CD8-positive, alpha-beta memory T cell (primary cell): Measurements from ENCODE around the gene DHRS4L2. TPM values are rescaled to one million over a fixed set of nuclear protein-coding genes. Genes with fewer than 3 reads are reported as not detected.
"Not testable (repeated sequence)": the region's sequence is repeated elsewhere in the genome, so short reads cannot be mapped to it uniquely, and the experiment has no call there.

Experiments
- CTCF ChIA-PET: fragments of 350-600 bp; sonication (Branson Sonifier 250); formaldehyde crosslinking; loops from one replicate; lab custom pipeline; 2021; ENCODE audit warnings: antibody characterized with exemption; lab: Charles Lee
- POLR2A ChIA-PET: fragments of 350-600 bp; sonication (Branson Sonifier 250); formaldehyde crosslinking; loops from one replicate; lab custom pipeline; 2021; ENCODE audit warnings: antibody characterized with exemption; lab: Charles Lee
- DNase-seq, 5 donors: peaks; one replicate each; pipeline versions ENCODE4 v3.0.0 to v3.0.0-alpha.2; 2020 to 2022; ENCODE audit warnings: mixed read lengths in 1 of 5
- H3K27ac ChIP-seq: one replicate; pipeline ENCODE4 v1.7.0; 2013; ENCODE audit warnings: low read depth, mild to moderate bottlenecking, low read length, moderate library complexity
- H3K27me3 ChIP-seq: 2 replicates; pipeline ENCODE4 v1.7.0; 2013; ENCODE audit warnings: low read length, mild to moderate bottlenecking; ENCODE audit not compliant: insufficient read depth, poor library complexity, severe bottlenecking
- H3K36me3 ChIP-seq: 2 replicates; pipeline ENCODE4 v1.7.0; 2013; ENCODE audit warnings: mild to moderate bottlenecking, low read length, moderate library complexity; ENCODE audit not compliant: insufficient read depth
- H3K4me1 ChIP-seq: 2 replicates; pipeline ENCODE4 v1.7.0; 2013; ENCODE audit warnings: mild to moderate bottlenecking, low read length, moderate library complexity; ENCODE audit not compliant: insufficient read depth
- H3K4me3 ChIP-seq: 2 replicates; pipeline ENCODE4 v1.7.0; 2013; ENCODE audit warnings: mild to moderate bottlenecking, low read length
- H3K9me3 ChIP-seq: 2 replicates; pipeline ENCODE4 v1.7.0; 2013; ENCODE audit warnings: mild to moderate bottlenecking, low read length
- H3K27ac Mint-ChIP-seq, 8 donors: one replicate each; pipeline ENCODE4 v1.8.0; 2020 to 2021; ENCODE audit warnings: mixed read lengths in 8 of 8, mild to moderate bottlenecking in 6 of 8, inconsistent platforms in 3 of 8, moderate library complexity in 3 of 8
- H3K27me3 Mint-ChIP-seq, 2 donors: one replicate each; pipeline ENCODE4 v1.8.0; 2020 to 2021; ENCODE audit warnings: mixed read lengths in 2 of 2, mild to moderate bottlenecking in 1 of 2, moderate library complexity in 1 of 2
- H3K36me3 Mint-ChIP-seq, 3 donors: one replicate each; pipeline ENCODE4 v1.8.0; 2020 to 2021; ENCODE audit warnings: mixed read lengths in 3 of 3, inconsistent platforms in 1 of 3, mild to moderate bottlenecking in 1 of 3
- H3K4me1 Mint-ChIP-seq, 3 donors: one replicate each; pipeline ENCODE4 v1.8.0; 2020 to 2021; ENCODE audit warnings: mixed read lengths in 3 of 3, inconsistent platforms in 1 of 3, mild to moderate bottlenecking in 1 of 3
- H3K4me3 Mint-ChIP-seq, 7 donors: one replicate each; pipeline ENCODE4 v1.8.0; 2020 to 2021; ENCODE audit warnings: mixed read lengths in 7 of 7, mild to moderate bottlenecking in 6 of 7, moderate library complexity in 4 of 7, inconsistent platforms in 2 of 7
- H3K9me3 Mint-ChIP-seq, 5 donors: one replicate each; pipeline ENCODE4 v1.8.0; 2020 to 2022; ENCODE audit warnings: mixed read lengths in 5 of 5, mild to moderate bottlenecking in 3 of 5, moderate library complexity in 2 of 5, inconsistent platforms in 1 of 5
- polyA plus RNA-seq: library from polyadenylated mRNA; unstranded; fragments of 300-500 nt; fragmentation: Illumina TruSeq; gene quantifications from one replicate; pipeline ENCODE4 v1.2.3, GENCODE V29; 2021
- total RNA-seq, 2 experiments: library from RNA; stranded (reverse); gene quantifications; one replicate each; pipeline ENCODE4 v1.2.3, GENCODE V29; 2021

Gene DHRS4L2
- total RNA-seq (10 to 100 TPM; 21.1 to 23.4 TPM), polyA plus RNA-seq (18.4 TPM)

DNA sequence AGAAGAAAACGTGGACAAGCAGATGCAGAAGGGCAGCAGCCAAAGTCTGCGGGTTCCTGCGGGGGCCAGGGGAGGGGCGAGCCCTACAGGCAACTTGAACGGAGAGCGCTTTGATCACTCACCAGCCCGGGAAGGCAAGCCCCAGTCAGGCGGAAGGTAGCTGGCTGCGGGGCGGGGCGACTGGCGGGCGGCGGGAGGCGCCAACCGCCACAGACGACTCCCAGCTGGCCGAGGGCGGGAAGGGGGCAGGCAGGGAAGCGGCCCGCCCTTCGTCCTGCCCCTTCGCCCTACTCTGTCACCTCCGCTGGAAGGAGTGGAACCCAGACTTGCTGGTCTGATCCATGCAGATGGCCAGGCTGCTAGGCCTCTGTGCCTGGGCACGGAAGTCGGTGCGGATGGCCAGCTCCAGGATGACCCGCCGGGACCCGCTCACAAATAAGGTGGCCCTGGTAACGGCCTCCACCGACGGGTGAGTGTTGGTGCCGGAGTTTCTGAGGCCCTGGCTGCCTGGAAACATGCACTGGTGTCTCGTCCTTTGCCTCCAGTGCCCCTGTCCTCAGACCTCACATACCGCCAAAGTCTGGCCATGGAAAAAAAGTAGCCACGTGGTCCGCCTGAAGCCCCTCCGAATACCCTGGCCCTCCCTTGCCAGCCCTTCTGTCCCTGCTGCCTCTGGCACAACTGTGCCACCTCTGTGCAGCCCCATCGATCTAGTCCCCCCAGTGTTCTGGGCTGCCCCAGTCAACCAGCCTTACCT is at the start of gene DHRS4L2:
Gene DHRS4L2 (plus strand): TSS at position 323 of the 757 bp plus-strand sequence. CDS start 19 bp downstream, at position 342.
- POLR2A ChIA-PET, result interaction anchor here (1.4 kb wide), 1 partner anchor 152 kb away, joined by 3 read pairs; the partner anchor contains the start of gene EMC9

DNA sequence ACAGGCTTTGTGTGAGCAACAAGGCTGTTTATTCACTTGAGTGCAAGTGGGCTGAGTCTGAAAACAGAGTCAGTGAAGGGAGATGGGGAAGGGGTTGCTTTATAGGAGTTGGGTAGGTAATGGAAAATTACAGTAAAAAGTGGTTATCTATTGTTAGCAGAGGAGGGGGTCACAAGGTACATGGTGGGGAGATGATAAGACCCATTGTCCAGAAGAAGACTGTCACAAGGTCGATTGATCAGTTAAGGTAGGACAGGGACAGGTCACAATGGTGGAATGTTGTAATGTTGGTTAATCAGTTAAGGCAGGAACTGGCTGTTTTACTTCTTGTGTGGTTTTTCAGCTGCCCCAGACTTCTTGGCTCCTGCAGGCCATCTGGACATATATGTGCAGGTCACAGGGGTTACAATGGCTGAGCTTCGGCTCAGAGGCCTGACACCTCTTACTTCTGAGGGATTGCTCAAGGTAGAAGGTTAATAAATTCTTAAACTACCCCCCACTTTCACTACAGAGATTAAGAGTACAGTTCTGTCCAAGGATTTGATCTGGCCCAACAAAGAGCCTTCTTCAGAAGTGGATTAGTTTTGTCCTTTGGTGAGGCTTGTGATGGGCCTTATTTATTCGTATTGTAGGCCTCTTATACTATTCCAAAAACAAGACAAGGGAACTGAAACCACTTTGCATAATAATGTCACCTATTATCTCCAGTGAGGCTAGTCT is 49.0 kb upstream of the DHRS4L2 start:
- Histone ChIP-seq H3K4me1 (no peaks in the 10 kb centered on the region), H3K27me3 (no peaks in the 10 kb centered on the region), H3K36me3 (no peaks in the 10 kb centered on the region), H3K27ac (no peak overlapping the region), H3K4me3 (no peak overlapping the region), H3K9me3 (no peaks in the 10 kb centered on the region)
- Mint-ChIP-seq H3K4me1 (peaks cover 0 to 5% (median 0%) of the 10 kb centered on the region in 3 donors), H3K4me3 (no peak overlapping the region), H3K27me3 (peaks cover 0 to 4% of the 10 kb centered on the region in 2 donors), H3K27ac (peak overlapping the region in 1 of 8 donors; percentile 51), H3K36me3 (peaks cover 0 to 26% (median 11%) of the 10 kb centered on the region in 3 donors), H3K9me3 (no peaks in the 10 kb centered on the region)
- POLR2A ChIA-PET, result no interaction called here
- no peak for DNase-seq
- CTCF ChIA-PET, result no interaction called here

More for the DNA sequence above, at the start of gene DHRS4L2:
- Mint-ChIP-seq H3K4me1 (peaks cover 15 to 22% (median 19%) of the 10 kb centered on the region in 3 donors), H3K4me3 (peak within 1 kb of the TSS; percentile 79 to 90 (median 85)), H3K27ac (peak within 1 kb of the TSS; percentile 4 to 98 (median 88))
- peak; percentile 56 to 75 (median 65) for DNase-seq
- H3K4me1 ChIP-seq, H3K36me3 ChIP-seq, H3K9me3 ChIP-seq, H3K27me3 Mint-ChIP-seq, H3K36me3 Mint-ChIP-seq, H3K27me3 ChIP-seq, H3K27ac ChIP-seq, H3K9me3 Mint-ChIP-seq: not testable (repeated sequence)
- peak within 1 kb of the TSS; percentile 50 for H3K4me3 ChIP-seq
- CTCF ChIA-PET, result interaction anchor here (1.3 to 1.9 kb wide), 3 partner anchors 70 to 120 kb away, joined by 3 to 7 read pairs (median 4); no protein-coding TSS in a partner anchor

DNA sequence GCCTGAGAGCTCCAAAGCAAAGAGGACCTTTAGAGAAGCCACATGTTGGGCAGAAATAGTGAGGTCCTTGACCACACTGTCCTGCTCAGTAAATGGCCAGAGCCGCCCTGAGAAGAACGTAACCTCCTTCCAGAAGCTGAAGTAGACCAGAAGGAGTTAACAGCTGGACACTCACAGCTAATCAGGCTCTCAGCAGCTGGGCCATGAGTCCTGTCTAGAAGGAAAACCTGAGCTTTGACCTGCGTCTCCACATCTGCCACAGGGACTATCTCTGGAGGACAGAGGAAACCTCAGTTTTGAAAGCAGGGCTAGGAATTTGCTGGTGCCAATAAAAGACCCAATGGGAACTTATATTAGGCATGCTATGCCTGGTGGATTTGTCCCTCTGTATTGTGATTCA is 47.5 kb upstream of the DHRS4L2 start:
- no peak overlapping the region for H3K27ac Mint-ChIP-seq
- H3K9me3 Mint-ChIP-seq, result no peaks in the 10 kb centered on the region
- ChIA-PET CTCF (interaction anchor here (1.2 kb wide), 1 partner anchor 352 kb away, joined by 3 read pairs; no protein-coding TSS in a partner anchor), POLR2A (no interaction called here)
- DNase-seq, result no peak
- Histone ChIP-seq H3K4me1 (no peaks in the 10 kb centered on the region), H3K36me3 (no peaks in the 10 kb centered on the region), H3K4me3 (no peak overlapping the region), H3K27me3 (no peaks in the 10 kb centered on the region), H3K27ac (no peak overlapping the region), H3K9me3 (no peaks in the 10 kb centered on the region)
- H3K4me3 Mint-ChIP-seq, result no peak overlapping the region
- peaks cover 0 to 12% (median 9%) of the 10 kb centered on the region in 3 donors for H3K4me1 Mint-ChIP-seq
- H3K36me3 Mint-ChIP-seq, result peaks cover 0 to 26% (median 11%) of the 10 kb centered on the region in 3 donors
- peaks cover 0 to 2% of the 10 kb centered on the region in 2 donors for H3K27me3 Mint-ChIP-seq

DNA sequence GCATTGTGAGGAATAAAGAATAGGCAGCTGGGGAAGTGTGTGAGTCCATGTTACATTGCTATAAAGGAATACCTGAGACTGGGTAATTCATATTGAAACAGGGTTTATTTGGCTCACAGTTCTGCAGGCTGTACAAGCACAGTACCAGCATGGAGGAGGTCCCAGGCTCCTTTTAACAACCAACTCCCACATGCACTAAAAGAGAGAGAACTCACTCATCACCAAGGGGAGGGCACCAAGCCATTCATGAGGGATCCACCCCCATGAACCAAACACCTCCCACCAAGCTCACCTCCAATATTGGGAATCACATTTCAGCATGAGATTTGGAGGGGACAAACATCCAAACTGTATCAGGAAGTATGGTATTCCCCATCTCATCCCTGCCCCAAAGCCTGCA is 47.1 kb upstream of the DHRS4L2 start:
- no peak for DNase-seq
- Mint-ChIP-seq H3K27ac (no peak overlapping the region), H3K36me3 (peaks cover 0 to 26% (median 11%) of the 10 kb centered on the region in 3 donors), H3K4me1 (peaks cover 0 to 16% (median 13%) of the 10 kb centered on the region in 3 donors), H3K27me3 (peaks cover 0 to 2% of the 10 kb centered on the region in 2 donors), H3K9me3 (no peaks in the 10 kb centered on the region), H3K4me3 (no peak overlapping the region)
- POLR2A ChIA-PET, result no interaction called here
- Histone ChIP-seq H3K4me1 (no peaks in the 10 kb centered on the region), H3K27me3 (no peaks in the 10 kb centered on the region), H3K4me3 (no peak overlapping the region), H3K36me3 (no peaks in the 10 kb centered on the region), H3K27ac (no peak overlapping the region), H3K9me3 (no peaks in the 10 kb centered on the region)
- CTCF ChIA-PET, result interaction anchor here (1.2 kb wide), 1 partner anchor 353 kb away, joined by 3 read pairs; no protein-coding TSS in a partner anchor

DNA sequence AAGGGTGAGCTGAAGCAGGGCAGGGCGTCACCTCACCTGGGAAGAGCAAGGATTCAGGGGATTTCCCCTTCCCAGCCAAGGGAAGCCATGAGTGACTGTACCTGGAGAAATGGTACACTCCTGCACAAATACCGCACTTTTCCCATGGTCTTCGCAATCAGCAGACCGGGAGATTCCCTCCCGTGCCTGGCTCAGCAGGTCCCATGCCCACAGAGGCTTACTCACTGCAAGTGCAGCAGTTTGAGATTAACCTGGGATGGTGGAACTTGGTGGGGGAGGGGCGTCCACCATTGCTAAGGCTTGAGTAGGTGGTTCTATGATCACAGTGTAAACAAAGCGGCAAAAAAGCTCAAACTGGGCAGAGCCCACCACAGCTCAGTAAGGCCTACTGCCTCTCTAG is 46.1 kb upstream of the DHRS4L2 start:
- no peak overlapping the region for H3K27ac Mint-ChIP-seq
- no peaks in the 10 kb centered on the region for H3K9me3 Mint-ChIP-seq
- peaks cover 0 to 26% (median 11%) of the 10 kb centered on the region in 3 donors for H3K36me3 Mint-ChIP-seq
- Histone ChIP-seq H3K27ac (no peak overlapping the region), H3K9me3 (no peaks in the 10 kb centered on the region), H3K4me3 (no peak overlapping the region), H3K27me3 (no peaks in the 10 kb centered on the region), H3K36me3 (no peaks in the 10 kb centered on the region), H3K4me1 (no peaks in the 10 kb centered on the region)
- peaks cover 0 to 24% (median 20%) of the 10 kb centered on the region in 3 donors for H3K4me1 Mint-ChIP-seq
- CTCF ChIA-PET, result interaction anchor here (1.2 kb wide), 1 partner anchor 310 kb away, joined by 3 read pairs; no protein-coding TSS in a partner anchor
- H3K4me3 Mint-ChIP-seq, result no peak overlapping the region
- peaks cover 0 to 2% of the 10 kb centered on the region in 2 donors for H3K27me3 Mint-ChIP-seq
- DNase-seq, result no peak
- POLR2A ChIA-PET, result no interaction called here

DNA sequence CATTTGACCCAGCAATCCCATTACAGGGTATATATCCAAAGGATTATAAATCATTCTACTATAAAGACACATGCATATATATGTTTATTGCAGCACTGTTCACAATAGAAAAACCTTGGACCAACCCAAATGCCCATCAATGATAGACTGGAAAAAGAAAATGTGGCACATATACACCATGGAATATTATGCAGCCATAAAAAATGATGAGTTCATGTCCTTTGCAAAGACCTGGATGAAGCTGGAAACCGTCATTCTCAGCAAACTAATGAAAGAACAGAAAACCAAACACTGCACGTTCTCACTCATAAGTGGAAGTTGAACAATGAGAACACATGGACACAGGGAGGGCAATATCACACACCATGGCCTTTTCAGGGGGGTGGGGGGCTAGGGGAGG is 39.7 kb upstream of the DHRS4L2 start:
- Mint-ChIP-seq H3K36me3 (peaks cover 0 to 13% (median 3%) of the 10 kb centered on the region in 3 donors), H3K4me1 (peaks cover 9 to 54% (median 51%) of the 10 kb centered on the region in 3 donors)
- POLR2A ChIA-PET, CTCF ChIA-PET, H3K4me3 ChIP-seq, H3K27me3 Mint-ChIP-seq, H3K9me3 ChIP-seq, DNase-seq, H3K9me3 Mint-ChIP-seq, H3K36me3 ChIP-seq, H3K4me3 Mint-ChIP-seq, H3K4me1 ChIP-seq, H3K27ac ChIP-seq, H3K27ac Mint-ChIP-seq, H3K27me3 ChIP-seq: not testable (repeated sequence)

DNA sequence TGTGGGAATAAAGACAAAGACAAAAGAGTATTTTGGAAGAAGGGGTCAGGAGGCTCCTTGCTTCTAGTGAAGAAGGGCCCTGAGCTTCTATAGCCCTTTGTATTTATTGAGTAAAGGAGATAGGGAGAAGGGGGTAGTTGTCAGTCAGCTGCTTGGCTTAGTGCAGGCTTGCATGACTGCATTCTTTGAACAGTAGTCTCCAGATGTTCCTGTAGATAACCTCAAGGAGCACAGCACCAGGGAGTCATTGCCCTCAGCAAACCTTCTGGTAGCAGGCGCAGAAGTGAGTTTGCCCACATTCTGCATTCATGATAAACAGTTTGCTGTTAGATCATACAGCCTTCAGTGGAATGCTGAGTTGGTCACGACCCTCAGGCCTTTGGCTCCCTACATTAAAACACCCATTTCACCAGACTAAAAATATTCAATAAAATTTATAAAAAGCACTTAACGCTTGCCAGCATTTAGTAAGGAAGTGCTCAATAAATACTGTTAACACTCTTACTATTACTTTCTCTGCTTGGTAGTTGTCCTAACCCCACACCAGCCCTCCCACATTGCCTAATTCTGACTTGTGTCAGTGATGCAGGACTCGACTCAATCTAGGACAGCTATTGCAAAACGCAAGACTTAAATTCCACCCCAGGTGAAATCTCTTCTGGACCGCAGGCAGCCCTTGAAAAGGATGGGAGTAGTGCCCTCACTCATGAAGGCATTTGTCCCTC is 38.2 kb upstream of the DHRS4L2 start:
- Histone ChIP-seq H3K36me3 (no peaks in the 10 kb centered on the region), H3K9me3 (no peaks in the 10 kb centered on the region), H3K27ac (no peak overlapping the region), H3K27me3 (no peaks in the 10 kb centered on the region), H3K4me3 (no peak overlapping the region), H3K4me1 (peaks cover 16% of the 10 kb centered on the region)
- H3K4me3 Mint-ChIP-seq, result no peak overlapping the region
- H3K4me1 Mint-ChIP-seq, result peaks cover 15 to 59% (median 54%) of the 10 kb centered on the region in 3 donors
- DNase-seq, result no peak
- POLR2A ChIA-PET, result no interaction called here
- CTCF ChIA-PET, result interaction anchor here (1.1 kb wide), 1 partner anchor 319 kb away, joined by 4 read pairs; no protein-coding TSS in a partner anchor
- no peaks in the 10 kb centered on the region for H3K27me3 Mint-ChIP-seq
- peaks cover 0 to 6% (median 0%) of the 10 kb centered on the region in 5 donors for H3K9me3 Mint-ChIP-seq
- no peak overlapping the region for H3K27ac Mint-ChIP-seq
- H3K36me3 Mint-ChIP-seq, result peaks cover 0 to 13% (median 7%) of the 10 kb centered on the region in 3 donors
